ENCODE results near the gene JPH4.

Gene JPH4

GRCh38 chr14:23621932-23622730 is 43.5 kb upstream of the JPH4 start:
- no peak overlapping the region for H3K4me3 ChIP-seq (ENCODE audit: low read depth, low read length)

DNA sequence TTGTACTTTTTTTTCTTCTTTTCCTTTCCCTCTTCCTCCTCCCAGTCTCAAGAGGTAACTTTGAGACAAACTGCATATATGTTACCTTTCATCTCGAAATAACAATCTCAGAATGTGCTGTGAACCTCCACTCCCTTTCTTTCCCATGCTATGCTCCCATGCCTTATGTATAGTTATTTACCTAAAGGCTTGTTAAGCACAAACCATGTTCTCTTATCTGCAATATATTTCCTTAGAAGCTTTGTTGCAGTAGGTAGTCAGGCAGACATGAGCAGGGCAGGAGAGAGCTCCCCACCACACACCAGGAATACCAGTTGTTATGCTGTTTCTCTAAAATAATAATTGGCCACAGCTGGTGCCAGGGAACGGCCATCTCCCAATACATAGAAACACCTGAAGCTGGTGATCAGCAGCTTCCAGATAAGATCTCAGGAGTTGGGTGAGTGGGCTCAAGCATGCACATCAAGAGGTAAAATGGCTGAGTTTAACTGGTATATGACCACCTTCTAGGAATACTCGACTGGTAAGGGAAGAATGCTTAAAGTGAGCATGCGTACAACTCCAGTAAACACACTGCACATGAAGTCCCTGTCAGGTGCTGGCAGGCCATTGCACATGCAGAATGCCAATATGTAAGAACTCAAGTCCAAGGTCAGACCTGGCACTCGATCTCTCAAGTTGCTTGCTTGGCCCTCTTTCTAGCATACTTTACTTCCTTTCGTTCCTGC is 42.8 kb upstream of the JPH4 start:
- DNase-seq (ENCODE audit: low read depth), result no peak
- TF ChIP-seq, protein P1, sequence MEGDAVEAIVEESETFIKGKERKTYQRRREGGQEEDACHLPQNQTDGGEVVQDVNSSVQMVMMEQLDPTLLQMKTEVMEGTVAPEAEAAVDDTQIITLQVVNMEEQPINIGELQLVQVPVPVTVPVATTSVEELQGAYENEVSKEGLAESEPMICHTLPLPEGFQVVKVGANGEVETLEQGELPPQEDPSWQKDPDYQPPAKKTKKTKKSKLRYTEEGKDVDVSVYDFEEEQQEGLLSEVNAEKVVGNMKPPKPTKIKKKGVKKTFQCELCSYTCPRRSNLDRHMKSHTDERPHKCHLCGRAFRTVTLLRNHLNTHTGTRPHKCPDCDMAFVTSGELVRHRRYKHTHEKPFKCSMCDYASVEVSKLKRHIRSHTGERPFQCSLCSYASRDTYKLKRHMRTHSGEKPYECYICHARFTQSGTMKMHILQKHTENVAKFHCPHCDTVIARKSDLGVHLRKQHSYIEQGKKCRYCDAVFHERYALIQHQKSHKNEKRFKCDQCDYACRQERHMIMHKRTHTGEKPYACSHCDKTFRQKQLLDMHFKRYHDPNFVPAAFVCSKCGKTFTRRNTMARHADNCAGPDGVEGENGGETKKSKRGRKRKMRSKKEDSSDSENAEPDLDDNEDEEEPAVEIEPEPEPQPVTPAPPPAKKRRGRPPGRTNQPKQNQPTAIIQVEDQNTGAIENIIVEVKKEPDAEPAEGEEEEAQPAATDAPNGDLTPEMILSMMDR (IDR thresholded peaks at IDR 0.05; ENCODE audit: control insufficient read depth, extremely low read depth, insufficient read depth), result no peak
- H3K4me3 ChIP-seq (ENCODE audit: low read depth, low read length), result no peak overlapping the region

More at GRCh38 chr14:23621932-23622730, 43.5 kb upstream of the JPH4 start:
- DNase-seq (ENCODE audit: low read depth), result no peak
- TF ChIP-seq, protein P1 (IDR thresholded peaks at IDR 0.05; ENCODE audit: control insufficient read depth, extremely low read depth, insufficient read depth), result no peak

- H3K4me3 ChIP-seq (ENCODE audit: low read depth, low read length), result no peak overlapping the region
- TF ChIP-seq, protein P1 (IDR thresholded peaks at IDR 0.05; ENCODE audit: control insufficient read depth, extremely low read depth, insufficient read depth), result no peak
- DNase-seq (ENCODE audit: low read depth), result no peak
Measured at GRCh38 chr14:23620177-23620702, 41.6 kb upstream of the JPH4 start.

DNA sequence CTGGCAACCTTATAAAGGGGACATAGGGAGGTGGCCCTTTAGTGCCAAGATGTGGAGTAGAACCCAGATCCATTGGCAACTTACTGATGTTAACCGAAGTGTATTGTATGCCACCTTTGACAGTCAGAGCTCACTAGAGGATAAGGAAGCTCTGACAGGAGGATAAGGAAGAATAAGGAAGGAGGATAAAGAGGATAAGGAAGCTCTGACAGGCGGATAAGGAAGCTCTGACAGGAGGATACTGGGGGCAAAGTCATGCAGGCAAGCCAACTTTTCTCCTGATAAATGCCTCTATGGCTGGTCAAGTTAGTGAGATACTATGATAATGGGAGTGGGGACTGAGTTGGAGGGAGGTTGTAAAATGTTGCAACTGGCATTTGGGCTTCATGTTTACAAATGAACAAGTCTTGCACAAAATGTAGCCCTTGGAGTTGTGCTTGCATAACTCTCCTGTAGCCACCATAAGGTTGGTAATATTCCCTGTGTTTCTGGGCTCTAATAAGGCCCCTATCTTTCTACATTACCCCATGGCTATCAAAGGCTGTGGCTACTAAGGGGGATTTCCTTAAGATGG is 39.9 kb upstream of the JPH4 start:
- TF ChIP-seq, protein P1 (IDR thresholded peaks at IDR 0.05; ENCODE audit: control insufficient read depth, extremely low read depth, insufficient read depth), result no peak
- no peak overlapping the region for H3K4me3 ChIP-seq (ENCODE audit: low read depth, low read length)
- no peak for DNase-seq (ENCODE audit: low read depth)

GRCh38 chr14:23617539-23617938 is 38.9 kb upstream of the JPH4 start:
- no peak overlapping the region for H3K4me3 ChIP-seq (ENCODE audit: low read depth, low read length)
- no peak for DNase-seq (ENCODE audit: low read depth)
- TF ChIP-seq, protein P1 (IDR thresholded peaks at IDR 0.05; ENCODE audit: control insufficient read depth, extremely low read depth, insufficient read depth), result no peak

- TF ChIP-seq, protein P1 (IDR thresholded peaks at IDR 0.05; ENCODE audit: control insufficient read depth, extremely low read depth, insufficient read depth), result no peak
- no peak overlapping the region for H3K4me3 ChIP-seq (ENCODE audit: low read depth, low read length)
- DNase-seq (ENCODE audit: low read depth), result no peak
Measured at GRCh38 chr14:23615856-23616255, 37.3 kb upstream of the JPH4 start.
